Stimulated activated CD8-positive, alpha-beta memory T cell treated with anti-CD3 and anti-CD28 coated beads, Interleukin-15, amount 100 ng/mL, for 24 hours (primary cell): ENCODE measurements around the gene PRKG2.
"Not testable (repeated sequence)": the region's sequence is repeated elsewhere in the genome, so short reads cannot be mapped to it uniquely, and the experiment has no call there.

ENCODE experiments used
- DNase-seq: peaks from one replicate; pipeline ENCODE4 v3.0.0-alpha.2; 2020; ENCODE audit warnings: low read depth

The PRKG2 gene, protein sequence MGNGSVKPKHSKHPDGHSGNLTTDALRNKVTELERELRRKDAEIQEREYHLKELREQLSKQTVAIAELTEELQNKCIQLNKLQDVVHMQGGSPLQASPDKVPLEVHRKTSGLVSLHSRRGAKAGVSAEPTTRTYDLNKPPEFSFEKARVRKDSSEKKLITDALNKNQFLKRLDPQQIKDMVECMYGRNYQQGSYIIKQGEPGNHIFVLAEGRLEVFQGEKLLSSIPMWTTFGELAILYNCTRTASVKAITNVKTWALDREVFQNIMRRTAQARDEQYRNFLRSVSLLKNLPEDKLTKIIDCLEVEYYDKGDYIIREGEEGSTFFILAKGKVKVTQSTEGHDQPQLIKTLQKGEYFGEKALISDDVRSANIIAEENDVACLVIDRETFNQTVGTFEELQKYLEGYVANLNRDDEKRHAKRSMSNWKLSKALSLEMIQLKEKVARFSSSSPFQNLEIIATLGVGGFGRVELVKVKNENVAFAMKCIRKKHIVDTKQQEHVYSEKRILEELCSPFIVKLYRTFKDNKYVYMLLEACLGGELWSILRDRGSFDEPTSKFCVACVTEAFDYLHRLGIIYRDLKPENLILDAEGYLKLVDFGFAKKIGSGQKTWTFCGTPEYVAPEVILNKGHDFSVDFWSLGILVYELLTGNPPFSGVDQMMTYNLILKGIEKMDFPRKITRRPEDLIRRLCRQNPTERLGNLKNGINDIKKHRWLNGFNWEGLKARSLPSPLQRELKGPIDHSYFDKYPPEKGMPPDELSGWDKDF

DNA sequence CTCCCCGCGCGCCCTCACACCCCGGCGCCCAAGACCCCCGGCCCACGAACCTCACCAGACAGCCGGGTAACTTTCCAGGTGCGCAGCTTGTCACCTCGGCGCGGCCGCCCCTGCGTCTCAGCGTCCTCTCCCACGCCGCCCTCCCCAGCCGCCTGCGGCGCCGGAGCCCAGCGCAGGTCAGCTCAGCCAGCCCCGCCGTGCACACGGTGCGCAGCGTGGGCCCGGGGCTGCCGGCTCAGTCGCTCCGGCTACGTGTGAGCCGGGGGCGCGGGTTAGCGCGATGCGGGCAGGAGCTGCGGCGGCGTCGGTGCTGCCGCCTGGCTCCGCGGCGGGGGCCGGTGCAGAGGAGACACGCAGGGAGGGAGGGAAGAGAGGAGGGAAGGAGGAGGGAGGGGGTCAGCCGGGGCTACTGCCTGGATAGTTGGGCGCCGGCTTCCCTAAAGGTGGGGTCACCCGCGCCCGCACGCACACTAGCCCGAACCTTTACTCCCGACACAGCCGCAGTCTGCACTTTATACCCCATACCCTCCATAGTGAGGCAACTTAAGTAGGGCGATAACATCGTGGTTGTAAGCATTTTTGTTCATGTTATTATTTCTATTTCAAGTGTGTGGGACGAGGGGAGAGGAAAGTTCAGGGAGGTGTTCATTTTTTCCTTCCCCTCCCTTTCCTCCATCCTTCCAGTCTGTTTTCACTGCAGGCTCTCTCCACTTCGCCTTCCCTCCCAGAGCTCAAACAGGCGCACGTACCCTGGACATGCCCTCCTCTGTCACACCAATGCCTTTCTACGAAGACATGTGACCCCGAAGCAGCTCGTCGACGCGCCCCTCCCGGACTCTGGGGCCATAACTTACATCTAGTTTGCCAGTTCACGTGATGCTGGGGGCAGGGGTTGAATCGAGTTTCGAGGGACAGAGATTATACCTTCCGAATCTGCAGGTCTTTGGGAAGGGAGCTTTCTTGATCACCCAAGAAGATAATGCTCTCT is at the start of gene PRKG2:
TSS of gene PRKG2 (minus strand) at position 342 of the 988 bp plus-strand sequence. CDS start 10,175 bp downstream, outside the sequence.
- DNase-seq: no peak

DNA sequence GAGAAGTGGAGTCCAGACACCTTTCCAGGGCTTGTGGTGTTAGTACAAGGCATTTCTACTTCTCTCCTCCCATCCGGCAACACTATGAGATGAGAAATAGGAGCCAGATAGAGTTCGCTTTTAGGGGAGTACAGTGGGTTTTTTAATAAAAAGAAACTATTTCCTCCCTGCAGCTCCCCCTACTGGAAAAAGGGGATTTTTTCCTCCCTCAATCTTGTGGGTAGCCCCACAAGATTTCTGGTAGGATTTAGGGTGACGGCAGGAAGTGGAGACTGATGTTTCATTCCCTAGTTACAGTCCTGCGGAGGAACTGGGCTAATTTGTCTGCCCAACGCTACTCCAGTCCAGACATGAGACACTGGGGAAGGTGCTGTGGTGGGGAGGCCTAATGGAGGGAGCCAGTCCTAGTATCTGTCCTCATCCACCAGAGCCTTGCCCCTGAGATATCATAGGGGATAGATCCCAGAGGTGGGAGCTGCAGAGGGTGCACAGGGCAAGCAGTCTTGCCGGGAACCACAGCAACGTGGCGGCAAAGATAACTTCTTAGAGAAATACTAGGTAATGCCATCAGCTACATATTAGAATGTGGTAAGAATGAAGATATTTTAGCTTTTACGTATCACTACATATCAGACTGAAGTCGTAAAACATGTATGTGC is 45.5 kb upstream of the PRKG2 start:
- no peak for DNase-seq

DNA sequence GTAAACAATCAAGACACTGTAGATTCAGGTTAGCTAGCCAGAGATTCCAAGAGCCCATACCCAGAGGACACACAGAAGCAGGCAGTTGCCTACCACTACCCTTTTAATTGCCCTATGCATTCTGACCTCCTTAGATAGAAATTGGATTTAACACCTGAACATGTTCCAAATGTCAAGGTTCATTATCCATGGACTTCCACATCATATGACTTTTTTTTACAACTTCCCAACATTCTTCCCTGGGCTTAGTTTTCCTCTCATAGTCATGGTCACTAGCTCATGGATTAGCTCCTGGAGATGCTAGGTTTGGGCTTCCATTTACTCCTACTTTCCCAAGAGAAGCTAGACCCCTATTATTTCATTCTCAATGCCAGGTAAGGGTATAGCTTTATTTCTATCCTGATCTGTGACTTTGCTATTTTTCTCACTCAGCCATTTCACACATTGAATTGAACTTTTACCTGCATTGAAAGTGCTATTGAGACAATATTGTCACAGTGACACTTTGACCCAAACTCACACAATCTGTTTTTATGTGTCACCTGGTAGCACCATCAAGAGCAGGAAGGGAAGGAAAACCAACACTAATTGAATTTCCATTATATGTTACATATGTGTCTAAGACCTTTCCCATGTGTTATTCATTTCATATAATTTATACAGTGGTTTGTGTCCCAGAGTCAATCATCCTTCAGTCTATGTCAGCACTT is 44.0 kb upstream of the PRKG2 start:
- no peak for DNase-seq

DNA sequence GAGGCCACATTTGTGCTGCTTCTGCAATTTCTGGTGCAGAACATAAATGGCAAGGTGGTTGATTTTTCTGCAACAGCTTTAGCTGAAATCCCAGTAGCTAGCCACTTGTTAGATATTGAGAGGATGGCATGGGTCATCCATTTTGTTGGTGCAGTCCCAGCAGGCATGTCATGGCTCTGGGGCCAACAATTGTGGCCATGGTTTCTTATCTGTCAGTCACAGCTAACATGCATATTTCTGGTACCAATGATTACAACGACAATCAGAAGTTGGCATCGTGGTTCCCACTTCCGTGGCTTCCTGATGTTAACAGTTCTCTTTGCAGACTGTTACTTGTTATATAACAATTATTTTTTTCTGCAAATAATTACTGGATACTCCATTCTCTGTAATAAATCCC is 42.8 kb upstream of the PRKG2 start:
- no peak for DNase-seq

DNA sequence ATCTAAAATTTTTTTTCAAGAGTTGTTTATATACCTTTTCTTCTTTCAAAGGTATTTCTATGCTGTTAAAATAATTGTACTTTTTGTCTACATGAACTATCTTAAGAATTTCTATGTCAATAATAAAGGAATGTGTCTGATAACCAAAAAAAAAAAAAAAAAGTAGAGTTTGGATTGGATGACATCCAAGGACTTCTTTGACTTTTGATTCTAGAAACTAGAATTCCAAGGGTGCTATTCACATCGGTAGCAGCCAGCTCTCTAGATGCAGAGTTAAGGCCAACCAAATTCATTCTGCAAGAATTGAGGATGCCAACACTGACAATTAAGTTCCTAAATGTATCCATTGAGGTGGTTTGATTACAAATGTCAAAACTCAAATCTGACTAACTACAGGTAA is 42.0 kb upstream of the PRKG2 start:
- DNase-seq: no peak

DNA sequence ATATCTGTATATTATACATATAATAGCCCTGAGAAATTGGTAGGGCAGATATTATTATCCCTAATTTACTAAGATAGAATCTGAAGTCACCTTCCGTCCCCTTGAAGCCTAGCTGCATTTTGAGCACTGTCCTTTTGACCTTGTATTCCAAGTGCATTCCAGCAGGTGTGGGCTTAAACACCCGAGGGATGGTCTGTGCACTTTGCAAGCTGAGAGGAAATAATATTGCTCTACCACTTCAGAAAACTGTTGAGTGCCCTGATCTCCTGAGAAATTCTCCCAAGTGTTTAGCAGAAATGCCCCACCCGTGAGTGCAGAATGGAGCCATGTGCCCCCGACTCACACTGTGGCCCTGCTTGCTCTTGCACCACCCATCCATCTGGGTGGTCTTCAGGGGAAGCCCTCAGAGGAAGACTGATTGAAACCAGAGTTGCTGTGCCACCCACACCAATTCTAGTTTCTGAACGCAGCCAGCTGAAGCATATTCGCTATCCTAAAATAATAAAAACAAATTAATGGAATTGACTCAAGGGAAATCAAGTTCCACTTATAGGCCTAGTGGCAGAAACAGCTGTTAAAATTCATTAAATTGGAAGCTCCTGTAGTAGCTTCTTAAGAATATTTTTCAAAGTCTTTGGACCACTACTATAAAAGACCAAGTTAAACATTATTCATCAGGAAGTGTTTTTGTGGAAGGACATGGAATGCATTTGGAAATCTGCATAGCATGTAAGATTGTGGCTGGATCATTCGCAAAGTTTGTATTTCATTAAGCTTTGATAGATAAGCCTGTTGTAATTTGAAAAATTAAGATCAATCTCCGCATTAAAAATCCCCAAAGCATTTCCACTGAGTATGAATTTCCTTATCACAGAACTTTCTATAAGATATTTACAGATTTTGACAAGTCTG is 41.3 kb upstream of the PRKG2 start:
- no peak for DNase-seq

DNA sequence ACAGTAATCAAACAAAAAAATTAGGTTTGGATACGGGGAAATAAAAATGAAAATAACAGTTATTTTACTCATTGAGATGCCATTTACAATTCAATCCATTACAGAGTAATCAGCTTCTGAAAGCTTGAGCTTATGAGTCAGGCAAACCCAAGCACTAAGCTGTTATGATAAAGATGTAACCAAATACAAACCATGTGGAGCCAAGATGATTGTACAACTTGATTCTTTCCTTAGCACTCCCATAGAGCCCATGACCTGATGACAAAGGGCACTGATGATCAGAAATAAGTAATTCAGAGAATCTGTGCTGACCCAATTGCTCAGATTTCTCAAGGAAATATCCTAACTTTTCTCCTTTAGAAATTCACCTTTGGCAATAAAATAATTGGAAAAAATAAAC is 40.5 kb upstream of the PRKG2 start:
- no peak for DNase-seq

DNA sequence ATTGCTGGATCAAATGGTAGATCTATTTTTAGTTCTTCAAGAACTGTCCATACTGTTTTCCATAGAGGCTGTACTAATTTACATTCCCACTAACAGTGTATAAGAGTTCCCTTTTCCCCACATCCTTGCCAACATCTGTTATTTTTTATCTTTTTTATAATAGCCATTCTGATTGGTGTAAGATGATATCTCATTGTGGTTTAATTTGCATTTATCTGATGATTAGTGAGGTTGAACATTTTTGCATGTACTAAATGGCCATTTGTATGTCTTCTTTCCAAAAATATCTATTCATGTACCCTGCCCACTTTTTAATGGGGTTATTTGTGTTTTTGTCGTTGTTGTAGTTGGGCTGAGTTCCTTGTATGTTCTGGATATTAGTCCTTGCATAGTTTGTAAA is 35.4 kb upstream of the PRKG2 start:
- no peak for DNase-seq

DNA sequence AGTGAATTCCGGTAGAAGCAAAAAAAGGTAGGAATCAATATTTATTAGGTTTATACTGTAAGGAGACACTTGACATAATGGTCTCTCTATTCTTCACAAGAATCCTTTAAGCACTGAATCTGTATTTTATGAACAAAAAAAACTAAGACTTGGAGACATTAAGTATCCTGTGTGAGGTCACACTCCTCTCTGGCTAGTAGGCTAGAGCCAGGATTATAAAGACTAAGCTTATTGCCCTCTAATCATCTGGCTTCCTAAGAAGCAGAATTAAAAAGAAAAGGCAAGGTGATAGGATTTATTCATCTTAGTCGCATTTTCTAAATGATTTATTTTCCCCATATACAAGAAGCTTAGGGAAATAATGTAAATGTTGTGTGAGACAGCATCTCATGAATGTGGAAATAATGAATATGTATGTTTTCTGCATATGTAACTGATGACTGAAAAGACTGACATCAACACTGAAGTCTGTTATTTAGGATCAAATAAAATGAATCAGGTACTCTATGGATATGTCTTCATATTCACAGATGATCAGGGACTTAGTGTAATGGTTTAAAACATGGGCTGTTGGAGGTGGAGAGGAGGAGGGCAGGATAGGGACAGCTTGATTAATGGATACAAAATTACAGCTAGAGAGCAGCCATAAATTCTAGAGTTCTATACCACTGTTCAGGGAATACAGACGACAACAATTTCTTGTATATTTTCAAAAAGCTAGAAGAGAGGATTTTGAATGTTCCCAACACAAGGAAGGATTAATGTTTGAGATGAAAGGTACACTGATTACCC is 30.4 kb upstream of the PRKG2 start:
- DNase-seq: no peak

DNA sequence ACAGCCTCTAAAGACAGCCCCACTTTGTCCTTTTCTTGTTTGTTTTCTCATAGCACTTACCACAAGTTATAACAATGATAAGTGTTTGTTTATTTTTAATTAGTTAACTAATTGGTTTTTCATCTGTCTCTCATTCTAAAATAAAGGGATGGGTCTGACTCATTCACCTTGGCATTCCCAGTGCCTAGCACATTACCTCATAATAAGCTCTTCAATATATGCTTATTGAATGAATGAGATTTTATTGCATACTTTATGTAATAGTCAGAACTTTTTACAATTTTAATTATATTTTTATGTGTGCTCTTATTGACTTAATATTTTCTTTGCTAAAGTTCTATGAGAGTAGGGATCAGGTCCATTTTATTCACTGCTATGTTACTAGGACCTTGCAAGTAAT is 22.8 kb upstream of the PRKG2 start:
- DNase-seq: no peak

DNA sequence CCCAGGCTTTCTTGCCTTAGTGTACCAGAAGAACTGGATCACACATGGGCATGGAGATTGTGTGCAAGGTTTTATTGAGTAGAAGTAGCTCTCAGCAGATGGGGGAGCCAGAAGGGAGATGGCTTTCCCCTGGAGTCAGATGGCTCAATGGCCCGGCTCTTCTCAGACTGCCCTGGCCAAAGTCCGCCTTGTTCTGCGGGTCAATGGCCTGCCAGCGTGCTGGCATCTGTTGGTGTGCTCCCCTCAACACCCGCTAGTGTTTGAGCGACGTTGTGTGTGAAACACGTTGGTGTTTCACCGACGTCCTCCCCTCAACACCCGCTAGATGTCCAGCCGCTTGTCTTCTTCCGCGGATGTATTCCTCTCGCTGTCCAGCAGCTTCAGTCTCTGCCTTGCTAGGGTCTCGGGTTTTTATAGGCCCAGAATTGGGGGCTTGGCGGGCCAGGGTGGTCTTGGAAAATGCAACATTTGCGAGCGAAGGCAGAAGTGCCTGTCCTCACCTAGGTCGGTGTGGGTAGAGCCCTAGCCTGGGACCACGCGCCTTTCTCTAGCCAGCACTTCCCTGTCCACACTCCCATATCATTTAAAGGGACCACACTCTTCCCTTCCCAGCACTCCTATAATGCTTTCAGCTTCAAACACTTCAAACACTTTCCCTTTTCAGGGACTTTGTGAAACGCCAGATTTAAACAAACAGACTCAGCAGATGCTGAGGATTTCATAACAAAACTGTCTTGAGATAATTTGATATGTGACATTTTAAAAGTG is 21.1 kb upstream of the PRKG2 start:
- DNase-seq: no peak

DNA sequence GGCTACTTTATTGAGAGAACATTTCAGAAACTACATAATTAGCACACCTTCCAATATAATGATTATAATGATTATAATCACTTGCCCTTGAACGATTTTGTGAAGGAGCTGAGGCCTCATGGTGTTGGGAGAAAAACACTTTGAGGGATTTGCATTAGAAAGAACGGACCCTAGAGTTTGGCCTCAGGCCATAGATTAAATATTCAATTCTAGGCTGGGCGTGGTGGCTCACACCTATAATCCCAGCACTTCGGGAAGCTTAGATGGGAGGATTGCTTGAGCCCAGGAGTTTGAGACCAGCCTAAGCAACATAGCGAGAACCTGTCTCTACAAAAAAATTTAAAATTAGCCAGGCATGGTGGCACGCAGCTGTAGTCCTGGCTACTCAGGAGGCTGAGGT is 12.9 kb upstream of the PRKG2 start:
- DNase-seq: no peak

DNA sequence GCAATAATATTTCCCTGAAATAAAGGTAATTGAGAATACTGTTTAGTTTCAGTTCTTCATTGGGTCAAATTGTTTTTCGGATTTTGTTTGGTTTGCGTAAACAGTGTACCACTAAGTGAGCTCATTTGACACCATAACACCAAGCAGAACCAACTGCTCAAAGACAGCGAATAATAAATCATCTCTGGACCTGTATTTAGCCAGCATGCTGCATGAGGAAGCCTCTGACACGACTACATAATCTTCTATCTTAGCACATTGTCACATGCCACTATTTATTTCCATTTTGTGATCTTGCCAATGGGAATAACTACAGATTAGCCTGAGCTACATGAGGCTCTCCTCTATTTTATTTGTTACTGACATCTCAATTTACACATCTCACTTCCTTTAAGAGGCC is 12.1 kb upstream of the PRKG2 start:
- no peak for DNase-seq

DNA sequence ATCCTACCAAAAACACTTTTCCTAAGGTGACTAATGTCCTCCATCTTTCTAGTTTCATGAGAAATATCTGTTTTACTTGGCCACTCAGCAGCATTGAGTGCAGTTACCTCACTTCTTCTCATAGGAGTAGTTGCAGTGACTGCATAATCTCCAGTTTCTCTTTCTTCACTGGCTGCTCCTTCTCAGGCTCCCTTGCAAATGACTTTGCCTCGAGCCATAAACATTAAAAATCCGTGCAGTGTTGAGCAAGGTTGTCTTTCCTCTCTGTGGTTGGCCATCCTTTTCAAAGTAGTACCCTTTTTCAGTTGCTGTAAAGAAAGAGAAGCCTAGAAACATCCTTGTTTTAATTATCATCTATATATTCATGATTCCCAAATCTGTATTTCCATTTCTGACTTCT is 10.2 kb upstream of the PRKG2 start:
- no peak for DNase-seq

DNA sequence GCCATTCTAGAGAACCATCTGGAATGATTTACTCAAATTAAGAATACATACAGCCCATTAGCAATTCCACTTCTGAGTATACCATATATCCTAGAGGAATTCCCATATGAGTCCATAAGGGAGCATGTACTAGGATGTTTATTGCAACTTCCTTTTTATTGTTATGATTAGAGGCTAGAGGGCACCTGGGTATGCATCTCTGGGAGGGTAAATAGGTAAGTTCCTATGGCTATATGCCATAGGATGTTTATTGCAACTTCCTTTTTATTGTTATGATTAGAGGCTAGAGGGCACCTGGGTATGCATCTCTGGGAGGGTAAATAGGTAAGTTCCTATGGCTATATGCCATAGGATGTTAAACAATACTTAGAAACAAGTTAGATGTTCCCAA is 7.1 kb upstream of the PRKG2 start:
- DNase-seq: not testable (repeated sequence)

DNA sequence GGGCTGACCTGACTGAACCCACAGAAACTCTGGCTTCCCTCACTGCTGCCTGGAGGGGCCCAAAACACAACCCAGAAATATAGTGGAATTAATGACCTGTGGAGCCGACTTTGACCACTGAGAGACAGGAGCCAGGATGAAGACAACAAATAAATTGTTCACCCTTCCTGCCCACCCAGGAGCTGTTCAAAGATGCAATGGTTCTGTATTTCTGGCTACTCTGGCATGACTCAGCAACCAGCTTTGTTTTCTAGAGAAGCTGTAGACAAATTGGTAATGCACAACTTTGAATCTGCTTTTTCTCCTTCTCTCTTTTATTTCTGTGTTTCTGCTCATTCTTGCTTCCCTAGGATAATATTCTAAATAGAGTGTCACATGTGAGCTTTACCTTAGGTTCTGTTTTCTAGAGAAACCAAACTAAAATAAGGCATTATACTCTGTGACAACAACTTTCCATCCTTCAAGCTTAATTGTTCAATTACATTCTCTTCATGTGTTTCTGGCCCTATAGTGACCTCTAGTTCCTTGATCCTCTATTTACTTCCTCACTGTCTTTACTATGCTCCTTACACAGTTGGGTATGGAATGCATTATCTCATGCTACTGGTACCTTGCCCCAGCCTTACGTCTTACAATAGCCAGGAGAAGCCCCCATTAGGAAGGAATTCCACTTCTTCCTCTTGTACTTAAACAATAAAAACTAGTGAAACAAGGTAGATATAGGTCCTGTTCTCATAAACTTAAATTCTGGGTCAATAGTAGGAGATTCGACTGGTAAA is 6.5 kb upstream of the PRKG2 start:
- no peak for DNase-seq

DNA sequence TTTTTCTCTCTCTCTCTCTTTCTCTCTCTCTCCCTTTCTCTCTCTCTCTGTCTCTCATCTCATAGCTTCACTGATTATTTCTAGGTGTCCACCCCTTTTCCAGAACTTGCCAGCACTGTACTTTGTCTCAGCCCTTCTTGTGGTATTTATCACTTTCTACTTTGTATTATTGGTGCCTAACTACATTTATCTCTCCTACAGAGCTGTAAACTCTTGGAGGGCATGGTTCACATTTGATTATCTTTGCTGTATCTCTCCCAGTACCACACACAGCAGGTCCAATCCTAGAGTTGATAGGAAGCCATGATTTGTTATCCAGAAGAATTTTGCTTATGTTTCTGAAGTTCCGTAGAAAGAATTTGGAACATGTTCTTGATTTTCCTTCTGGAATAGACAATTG is 5.2 kb upstream of the PRKG2 start:
- no peak for DNase-seq

DNA sequence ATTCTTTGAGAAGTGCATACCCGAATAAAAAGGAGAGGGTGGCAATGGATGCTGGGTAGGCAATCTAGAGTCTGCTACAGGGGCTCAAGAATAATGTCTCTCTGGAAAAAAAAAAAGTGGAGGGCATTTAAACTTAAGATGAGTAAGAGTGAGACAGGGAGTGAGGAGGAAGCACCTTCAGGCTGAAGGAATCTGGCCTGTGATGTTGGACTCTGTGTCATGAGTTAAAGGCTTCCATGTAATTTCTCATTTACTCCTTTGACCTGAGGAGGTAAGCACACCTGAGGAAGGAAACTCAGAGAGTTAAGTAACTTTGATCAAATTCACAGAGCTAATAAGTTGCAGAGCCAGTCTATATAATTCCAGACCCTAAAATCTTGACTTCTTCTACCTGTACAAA is 3.2 kb upstream of the PRKG2 start:
- no peak for DNase-seq
